ENCODE data around the gene CIDEC.

CIDEC gene, protein sequence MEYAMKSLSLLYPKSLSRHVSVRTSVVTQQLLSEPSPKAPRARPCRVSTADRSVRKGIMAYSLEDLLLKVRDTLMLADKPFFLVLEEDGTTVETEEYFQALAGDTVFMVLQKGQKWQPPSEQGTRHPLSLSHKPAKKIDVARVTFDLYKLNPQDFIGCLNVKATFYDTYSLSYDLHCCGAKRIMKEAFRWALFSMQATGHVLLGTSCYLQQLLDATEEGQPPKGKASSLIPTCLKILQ

DNA sequence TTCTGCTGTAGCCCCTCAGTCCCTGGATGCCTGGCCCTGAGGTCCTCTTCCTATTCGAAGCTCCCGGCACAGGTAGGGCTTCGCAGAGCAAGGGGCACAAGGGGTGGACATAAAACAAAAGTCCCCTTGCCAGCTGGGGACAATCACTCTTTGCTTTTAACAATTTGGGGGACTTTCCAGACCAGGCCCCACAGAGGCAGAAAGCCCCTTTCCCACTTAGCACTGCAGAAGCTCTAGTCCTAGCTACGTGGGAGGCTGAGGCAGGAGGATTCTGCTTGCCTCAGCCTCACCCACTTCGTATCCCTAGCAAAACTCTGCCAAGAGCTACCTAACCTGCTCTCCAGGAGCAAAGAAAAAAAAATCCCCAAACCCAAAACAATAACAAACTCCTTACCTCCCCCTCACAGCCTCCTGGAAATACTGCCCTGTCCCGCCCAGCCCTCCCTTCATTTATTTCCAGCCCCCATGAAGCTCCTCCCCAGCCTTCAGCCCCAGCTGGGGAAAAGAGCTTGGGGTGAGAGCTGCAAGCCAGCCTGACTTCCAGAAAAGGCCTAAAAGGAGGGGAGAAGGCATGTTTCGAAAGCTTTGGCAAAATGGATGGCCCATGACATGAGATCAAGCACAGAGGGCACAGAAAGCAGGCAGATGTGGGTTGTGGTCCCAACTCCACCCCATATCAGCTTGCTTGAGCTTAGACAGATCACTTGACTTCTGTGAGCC, at the start of gene CIDEC:
Gene CIDEC, minus strand, starts transcription at position 424 of the 720 bp plus-strand sequence. CDS start 1,767 bp downstream, outside the sequence.
- DNase-seq: no peak

DNA sequence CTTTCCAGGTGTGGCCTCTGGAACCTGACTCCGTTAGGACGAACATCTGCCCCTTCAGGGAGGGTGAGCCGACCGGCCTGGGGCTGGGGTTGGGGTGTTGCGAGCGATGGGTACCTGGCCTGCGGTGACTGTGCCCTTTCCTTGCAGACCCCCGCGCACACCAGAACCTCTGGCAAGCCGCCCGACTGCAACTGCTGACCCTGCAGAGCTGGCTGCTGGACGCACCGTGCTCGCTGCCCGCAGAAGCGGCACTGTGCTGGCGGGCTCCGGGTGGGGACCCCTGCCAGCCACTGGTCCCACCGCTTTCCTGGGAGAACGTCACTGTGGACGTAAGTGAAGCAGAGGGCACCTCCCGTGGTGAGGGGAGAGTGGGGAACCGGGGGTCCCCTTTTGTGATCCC, 48.1 kb upstream of the CIDEC start:
- no peak for DNase-seq

DNA sequence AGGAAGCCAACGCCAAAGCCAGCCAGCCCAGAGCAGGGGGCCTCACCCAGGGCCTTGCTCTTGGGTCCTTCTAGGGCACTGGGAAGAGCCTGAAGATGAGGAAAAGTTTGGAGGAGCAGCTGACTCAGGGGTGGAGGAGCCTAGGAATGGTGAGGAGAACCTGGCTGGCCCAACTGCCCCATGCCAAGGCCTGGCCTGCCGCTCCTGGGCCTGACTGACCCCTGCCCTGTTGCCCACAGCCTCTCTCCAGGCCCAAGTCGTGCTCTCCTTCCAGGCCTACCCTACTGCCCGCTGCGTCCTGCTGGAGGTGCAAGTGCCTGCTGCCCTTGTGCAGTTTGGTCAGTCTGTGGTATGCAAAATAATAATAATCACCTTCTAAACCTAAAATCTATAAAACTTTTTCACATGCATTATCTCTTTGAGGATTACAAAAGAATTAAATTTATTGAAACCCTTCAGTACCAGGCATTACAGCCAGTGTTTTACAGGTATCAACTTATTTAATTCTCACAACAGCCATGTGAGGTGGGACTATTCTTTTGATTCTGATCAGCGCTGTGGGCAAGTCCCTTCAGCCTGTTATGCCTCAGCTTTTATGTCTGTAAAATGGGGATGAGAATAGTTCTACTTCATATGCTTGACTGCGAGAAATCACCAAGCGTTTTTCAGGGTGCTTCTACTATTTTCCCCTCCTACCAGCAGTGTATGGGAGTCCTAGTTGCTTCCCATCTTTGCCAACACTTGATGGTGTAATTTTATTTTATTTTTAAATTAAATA, 38.4 kb upstream of the CIDEC start:
- DNase-seq: no peak

DNA sequence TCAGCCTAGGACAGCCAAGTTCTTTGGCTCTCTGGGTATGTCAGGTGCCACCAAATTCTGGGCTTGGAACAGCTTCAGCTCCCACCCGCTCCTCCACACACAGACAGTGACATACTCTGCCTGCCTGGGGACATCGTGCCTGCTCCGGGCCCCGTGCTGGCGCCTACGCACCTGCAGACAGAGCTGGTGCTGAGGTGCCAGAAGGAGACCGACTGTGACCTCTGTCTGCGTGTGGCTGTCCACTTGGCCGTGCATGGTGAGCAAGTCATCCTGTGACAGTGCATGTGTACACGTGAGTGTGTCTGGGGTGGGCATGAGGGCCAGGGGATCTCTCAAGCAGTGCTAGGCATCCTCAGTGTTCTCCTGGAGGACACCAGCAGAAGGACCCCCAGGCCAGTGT, 37.8 kb upstream of the CIDEC start:
- DNase-seq: no peak

DNA sequence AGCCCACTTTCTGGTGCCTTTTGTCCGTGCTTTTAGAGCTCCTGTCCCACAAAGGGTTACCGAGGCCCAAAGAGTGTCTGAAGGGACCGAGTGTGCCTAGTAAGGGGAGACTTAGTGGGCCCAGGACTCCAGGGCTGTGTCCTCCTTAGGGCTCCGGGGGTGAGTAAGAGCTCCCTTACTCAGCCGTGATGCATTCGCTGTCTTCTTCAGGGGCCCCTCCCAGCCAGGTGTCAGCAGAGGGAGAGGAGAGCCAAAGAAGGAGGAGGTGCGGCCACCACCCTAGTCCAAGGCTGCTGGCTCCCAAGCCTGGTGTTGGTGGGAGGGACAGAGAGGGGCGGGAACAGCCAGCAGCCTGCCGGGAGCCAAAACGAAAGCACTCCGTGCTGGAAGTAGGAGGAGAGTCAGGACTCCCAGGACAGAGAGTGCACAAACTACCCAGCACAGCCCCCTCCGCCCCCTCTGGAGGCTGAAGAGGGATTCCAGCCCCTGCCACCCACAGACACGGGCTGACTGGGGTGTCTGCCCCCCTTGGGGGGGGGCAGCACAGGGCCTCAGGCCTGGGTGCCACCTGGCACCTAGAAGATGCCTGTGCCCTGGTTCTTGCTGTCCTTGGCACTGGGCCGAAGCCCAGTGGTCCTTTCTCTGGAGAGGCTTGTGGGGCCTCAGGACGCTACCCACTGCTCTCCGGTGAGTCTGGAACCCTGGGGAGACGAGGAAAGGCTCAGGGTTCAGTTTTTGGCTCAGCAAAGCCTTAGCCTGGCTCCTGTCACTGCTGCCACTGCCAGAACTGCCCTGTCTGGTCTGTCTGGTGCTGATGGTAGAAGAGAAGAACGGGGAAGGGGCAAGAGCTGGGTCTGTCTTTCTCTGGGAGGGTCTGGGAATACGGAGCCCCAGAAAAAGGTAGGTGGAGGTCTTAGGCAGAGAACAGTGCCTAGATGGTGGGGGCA, 37.0 kb upstream of the CIDEC start, which contains the start of gene IL17RC:
Gene IL17RC, plus strand, starts transcription at position 365 of the 947 bp plus-strand sequence. Its CDS starts 218 bp downstream, at position 583.
- DNase-seq: peak; percentile 82

DNA sequence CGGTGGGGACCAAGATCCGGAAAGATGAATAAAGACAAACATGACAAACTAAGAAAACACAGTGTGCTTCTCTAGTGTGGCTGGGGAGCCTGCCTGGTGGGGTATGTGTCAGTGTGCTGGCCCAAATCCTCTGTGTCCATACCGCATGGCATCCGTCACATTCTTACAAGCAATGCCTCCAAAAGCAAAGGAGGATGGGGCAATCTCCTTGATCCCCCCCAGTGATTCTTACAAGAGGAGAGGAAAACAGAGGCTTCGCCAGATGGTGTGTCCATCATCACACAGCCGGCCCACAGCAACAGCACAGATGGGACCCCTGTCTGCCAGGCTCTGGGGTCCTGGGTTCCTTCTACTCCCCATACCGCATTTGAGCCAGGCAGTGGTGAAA, 36.3 kb upstream of the CIDEC start:
- DNase-seq: no peak

DNA sequence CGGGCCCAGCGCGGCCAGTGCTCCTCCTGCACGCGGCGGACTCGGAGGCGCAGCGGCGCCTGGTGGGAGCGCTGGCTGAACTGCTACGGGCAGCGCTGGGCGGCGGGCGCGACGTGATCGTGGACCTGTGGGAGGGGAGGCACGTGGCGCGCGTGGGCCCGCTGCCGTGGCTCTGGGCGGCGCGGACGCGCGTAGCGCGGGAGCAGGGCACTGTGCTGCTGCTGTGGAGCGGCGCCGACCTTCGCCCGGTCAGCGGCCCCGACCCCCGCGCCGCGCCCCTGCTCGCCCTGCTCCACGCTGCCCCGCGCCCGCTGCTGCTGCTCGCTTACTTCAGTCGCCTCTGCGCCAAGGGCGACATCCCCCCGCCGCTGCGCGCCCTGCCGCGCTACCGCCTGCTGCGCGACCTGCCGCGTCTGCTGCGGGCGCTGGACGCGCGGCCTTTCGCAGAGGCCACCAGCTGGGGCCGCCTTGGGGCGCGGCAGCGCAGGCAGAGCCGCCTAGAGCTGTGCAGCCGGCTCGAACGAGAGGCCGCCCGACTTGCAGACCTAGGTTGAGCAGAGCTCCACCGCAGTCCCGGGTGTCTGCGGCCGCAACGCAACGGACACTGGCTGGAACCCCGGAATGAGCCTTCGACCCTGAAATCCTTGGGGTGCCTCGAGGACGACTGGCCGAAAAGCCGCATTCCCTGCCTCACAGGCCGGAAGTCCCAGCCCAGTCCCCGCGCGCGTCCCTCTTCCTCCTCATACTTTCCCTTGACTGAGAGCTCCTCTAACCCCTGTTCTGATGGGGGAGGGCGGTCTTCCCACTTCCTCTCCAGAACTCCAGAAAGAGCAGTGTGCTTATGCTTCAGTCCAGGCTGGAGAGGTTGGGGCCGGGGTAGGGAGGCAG, 35.4 kb upstream of the CIDEC start:
- peak; percentile 15 for DNase-seq

DNA sequence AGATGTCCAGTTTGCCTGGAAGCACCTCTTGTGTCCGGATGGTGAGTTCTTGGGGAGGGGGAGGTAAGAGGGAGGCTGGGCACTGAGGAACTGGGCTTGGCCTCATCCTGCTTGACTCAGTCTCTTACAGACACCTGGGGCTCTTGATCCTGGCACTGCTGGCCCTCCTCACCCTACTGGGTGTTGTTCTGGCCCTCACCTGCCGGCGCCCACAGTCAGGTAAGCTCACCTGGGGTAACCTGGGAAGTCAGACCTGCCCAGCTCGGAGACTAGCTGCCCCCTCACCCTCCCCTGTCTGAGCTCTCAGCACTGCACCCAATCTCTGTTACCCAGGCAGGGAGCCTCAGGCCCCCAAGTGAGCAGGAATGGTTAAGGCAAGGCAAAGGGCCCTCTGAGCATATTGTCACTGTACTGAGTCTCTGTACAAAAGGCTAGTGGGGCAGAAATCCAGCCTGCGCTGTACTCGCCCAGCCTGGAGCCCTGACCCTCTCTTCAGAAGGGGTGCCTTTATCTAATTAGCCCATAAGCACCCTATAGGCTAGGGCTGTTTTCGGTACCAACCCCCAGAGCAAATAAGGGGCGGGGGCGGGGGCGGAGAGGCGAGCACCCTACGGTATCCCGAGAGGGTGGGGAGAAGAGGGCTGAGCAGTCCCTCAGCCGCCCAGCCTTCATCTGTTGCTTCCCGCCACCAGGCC, 34.7 kb upstream of the CIDEC start:
- peak; percentile 33 for DNase-seq

DNA sequence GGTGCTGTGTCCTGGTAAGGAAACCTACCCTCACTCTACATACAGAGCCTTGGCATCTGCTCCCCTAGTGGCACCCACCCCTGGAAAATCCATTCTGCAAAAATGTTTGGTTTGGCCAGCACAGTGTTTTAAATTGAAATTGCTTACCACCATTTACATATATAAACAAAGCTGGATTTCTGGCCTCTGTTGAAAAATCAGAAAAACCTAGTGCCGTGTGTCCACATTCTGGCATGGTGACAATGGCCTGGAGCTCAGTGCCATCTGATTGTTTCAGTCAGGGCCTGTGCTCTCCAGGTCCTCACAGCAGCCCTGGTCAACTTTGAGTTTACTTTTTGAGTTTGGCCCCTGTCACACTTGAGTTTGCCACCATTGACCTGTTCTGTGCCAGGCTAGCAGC, 34.0 kb upstream of the CIDEC start:
- DNase-seq: no peak

DNA sequence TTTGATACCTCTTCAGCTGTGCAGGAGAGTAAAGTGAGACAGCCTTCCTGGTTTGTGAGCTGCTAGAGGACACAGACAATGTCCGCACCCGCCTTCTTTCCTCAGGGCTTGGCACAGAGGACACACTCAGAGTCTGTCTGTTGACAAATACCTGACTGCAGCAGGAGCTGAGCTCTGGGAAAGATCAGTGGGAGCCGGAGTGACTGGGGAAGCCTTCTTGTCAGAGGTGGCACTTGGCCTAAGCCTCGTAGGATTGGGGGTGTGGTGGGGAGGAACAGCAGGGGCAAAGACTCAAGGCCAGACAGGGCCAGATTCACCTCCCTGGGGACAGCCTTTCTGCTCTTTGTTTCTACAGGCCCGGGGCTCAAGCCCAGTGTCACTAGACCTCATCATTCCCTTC, 33.5 kb upstream of the CIDEC start:
- DNase-seq: peak; percentile 7

DNA sequence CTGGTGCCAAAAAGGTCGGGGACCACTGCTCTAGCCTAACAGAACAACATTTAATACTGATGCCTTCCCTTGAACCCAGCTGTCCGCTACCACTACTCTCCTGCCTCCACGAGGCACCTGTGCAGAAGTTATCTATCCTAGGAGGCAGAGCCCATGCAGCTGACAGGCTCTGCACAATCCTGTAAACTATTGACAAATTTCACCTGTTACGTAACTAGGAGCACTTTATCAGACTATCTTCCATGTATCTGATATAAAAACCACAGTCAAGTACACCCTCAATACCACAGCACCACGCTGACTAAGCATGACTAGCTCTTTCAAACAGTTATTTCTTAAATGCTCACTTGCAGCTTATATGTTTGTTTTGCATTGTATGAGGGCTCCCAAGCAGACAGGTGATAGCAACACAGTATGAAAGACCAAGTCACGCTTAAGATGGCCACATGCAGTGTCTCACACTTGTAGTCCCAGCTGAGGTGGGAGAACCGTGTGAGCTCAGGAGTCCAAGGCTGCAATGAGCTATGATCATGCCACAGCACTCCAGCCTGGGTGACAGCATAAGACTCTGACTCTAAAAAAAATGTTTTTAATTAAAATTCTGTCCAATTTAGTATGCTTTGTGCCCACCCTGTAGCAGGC, 32.4 kb upstream of the CIDEC start:
- DNase-seq: no peak

DNA sequence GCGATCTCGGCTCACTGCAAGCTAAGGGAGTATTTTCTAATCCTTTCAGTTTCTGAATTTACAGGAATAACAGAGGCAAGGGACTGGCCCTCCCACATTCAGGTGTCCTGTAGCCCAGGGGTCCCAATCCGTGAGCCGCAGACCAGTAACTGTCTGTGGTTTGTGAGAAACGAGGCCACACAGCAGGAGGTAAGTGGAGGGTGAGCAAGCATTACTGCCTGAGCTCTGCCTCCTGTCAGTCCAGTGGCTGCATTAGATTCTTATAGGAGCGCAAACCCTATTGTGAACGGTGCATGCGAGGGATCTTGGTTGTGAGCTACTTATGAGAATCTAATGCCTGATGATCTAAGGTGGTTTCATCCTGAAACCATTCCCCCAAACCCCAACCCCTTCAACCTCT, 31.8 kb upstream of the CIDEC start:
- DNase-seq: no peak

DNA sequence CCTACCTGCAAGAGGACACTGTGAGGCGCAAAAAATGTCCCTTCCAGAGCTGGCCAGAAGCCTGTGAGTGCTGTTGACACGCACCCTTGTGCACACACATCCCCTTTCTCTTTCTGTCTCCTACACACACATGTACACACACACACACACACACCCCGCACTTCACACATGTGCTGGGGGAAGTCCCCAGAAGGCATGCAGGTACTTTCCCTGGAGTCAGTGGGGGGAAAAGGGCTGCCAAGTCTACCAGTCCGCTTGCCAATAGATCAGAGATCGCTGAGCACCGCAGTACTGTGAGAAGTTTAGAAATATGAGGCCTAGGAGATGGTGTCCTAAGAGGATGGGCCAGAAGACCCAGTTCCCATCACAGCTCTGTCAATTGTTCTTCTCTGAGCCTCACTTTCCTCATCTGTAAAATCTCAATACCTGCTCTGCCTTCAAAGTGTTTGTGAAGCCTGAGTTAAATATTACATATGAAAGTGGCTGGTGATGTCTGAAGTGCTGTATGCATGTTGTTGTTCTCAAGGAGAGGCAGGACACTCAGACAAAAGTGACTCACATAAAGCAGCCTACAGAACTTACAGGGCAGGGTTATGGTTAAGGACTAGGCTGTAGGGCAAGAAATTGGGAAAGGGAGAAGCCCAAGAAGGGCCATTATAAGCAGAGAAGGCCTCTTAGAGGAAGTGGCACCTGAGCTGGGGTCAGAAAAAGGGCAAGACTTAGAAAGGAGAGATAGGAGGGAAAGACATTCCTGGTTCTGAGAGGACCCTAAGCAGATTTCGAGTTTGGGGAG, 29.4 kb upstream of the CIDEC start:
- DNase-seq: no peak

DNA sequence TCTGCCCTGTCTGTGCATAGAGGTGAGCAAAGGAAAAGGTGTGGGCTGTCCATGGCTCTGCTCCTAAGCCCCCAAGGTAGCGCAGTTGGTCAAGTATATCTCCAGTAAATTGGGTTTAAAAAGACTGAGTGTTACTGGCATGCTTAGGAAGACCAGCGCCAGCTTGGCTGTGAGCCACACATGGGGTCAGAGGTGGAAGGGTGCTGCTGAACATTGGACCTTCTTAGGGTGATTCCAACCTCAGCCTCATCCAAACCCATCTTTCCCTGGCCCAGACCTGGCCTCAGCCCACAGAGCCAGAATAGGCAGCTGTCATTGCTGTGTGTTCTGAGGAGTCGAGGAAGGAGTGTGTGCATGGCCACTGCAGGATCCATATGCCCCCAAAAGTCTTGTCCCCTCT, 28.2 kb upstream of the CIDEC start:
- no peak for DNase-seq

DNA sequence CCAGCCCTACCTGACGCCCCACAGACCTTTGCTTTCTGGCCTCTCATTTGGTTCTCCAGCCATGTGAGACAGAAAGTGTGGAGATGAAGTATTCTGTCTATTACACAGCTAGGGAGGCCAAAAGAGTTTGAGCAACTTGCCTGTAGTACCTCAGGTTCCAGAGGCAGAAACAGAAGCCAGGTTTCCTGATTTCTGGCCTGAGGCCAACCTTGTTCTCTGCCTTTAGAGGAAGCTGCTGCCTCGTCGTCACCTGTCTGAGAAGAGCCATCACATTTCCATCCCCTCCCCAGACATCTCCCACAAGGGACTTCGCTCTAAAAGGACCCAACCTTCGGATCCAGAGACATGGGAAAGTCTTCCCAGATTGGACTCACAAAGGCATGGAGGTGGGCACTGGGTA, 26.4 kb upstream of the CIDEC start:
- no peak for DNase-seq

DNA sequence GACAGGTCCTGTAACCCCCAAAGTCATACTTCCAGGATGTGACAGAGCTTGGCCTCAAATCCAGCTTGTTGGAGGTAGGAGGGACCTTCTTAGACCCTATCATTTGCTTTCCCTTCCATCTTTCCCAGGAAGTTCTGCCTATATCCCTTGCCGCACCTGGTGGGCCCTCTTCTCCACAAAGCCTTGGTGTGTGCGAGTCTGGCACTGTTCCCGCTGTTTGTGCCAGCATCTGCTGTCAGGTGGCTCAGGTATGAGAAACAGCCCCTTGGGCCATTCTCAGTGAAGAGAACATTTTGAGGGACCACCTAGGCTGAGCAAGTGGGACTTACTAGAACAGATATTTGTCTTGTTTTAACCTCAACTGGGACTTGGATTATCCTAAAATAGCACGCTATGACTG, 23.9 kb upstream of the CIDEC start:
- DNase-seq: no peak

DNA sequence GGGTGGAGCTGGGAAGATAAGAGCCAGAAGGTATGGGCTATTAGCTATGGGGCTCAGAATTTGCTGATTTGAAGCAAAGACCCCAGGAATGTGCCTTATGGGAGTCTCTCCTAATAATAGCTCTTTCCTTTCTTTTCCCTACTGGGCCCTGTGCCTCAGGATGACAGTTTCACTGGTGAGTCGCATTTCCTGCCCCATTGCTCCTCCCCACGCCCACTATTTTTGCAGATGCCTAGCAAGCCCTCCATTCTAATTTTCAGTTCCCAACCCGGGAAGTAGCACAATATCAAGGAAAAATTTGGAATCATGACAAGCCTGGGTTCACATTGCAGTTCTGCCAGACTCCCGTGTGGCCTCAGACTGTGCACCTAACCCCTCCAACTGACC, 23.2 kb upstream of the CIDEC start:
- no peak for DNase-seq

DNA sequence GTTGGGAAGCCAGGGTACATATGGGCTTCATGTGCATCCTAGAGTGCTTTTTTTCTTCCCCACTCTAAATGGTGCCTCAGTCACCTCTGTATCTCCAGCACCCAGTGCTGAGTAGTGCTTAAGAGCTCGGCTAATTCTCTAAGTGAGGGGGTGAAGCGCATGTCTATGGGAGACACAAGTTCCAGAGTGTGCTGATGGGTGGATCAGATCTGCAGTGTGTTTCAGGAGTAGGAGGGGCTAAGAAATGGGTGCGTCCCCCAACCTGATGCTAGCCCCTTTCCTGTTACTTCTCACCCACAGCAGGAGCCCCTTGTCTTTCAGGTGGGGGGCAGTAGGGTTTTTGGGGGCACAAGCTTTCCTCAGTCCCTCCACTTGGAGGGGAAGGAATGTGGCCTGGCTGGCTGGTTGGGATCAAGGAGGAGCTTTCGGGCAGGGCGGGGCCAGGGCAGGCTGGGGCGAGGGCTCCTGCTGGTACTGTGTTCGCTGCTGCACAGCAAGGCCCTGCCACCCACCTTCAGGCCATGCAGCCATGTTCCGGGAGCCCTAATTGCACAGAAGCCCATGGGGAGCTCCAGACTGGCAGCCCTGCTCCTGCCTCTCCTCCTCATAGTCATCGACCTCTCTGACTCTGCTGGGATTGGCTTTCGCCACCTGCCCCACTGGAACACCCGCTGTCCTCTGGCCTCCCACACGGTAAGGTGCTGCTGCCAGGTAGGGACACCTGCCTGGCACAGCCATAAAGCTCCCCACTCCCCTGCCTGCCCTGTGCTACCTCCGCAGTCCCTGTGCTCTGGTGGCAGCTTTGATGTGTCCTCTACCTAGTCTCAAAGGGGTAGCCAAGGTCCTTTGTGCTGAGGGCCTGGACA, 22.6 kb upstream of the CIDEC start, which contains the start of gene IL17RE:
Gene IL17RE, plus strand, starts transcription at position 477 of the 866 bp plus-strand sequence. Its CDS starts 85 bp downstream, at position 562.
- no peak for DNase-seq

Data from NCI-H345 (cell line).